ENCODE results near the gene EFCAB11. TPM values are rescaled to one million over a fixed set of nuclear protein-coding genes. Genes with fewer than 3 reads are reported as not detected.

EFCAB11 gene
- total and polyA plus RNA-seq, 3 experiments from 2014 or later, result 2.0 to 12.1 (median 9.8) TPM

GRCh38 chr14:89779707-89780106 lies 174.8 kb downstream of the EFCAB11 start:
- no peaks in the 10 kb centered on the region for H3K36me3 ChIP-seq (ENCODE audit: insufficient read depth, low read length)
- POLR2A ChIA-PET, result no interaction called here
- CTCF ChIA-PET, result no interaction called here

GRCh38 chr14:89775946-89776345 lies 178.6 kb downstream of the EFCAB11 start:
- no peaks in the 10 kb centered on the region for H3K9me3 Mint-ChIP-seq
- no peak for DNase-seq
- no peak overlapping the region for H3K4me3 Mint-ChIP-seq
- no peaks in the 10 kb centered on the region for H3K36me3 Mint-ChIP-seq
- POLR2A ChIA-PET, result no interaction called here
- H3K27me3 Mint-ChIP-seq, result no peaks in the 10 kb centered on the region
- H3K4me1 Mint-ChIP-seq, result peaks cover 17 to 24% (median 19%) of the 10 kb centered on the region in 3 donors
- Histone ChIP-seq H3K27me3 (ENCODE audit: insufficient read depth, low read length, poor library complexity, severe bottlenecking) (no peaks in the 10 kb centered on the region), H3K4me3 (ENCODE audit: low read length) (no peak overlapping the region), H3K9me3 (ENCODE audit: low read length) (no peaks in the 10 kb centered on the region), H3K36me3 (ENCODE audit: insufficient read depth, low read length) (no peaks in the 10 kb centered on the region), H3K27ac (ENCODE audit: low read depth, low read length) (no peak overlapping the region), H3K4me1 (ENCODE audit: insufficient read depth, low read length) (peaks cover 17% of the 10 kb centered on the region)
- CTCF ChIA-PET, result interaction anchor here (1.0 kb wide), 1 partner anchor 55 kb away, joined by 3 read pairs; no protein-coding TSS in a partner anchor
- no peak overlapping the region for H3K27ac Mint-ChIP-seq

More at GRCh38 chr14:89779707-89780106, 174.8 kb downstream of the EFCAB11 start:
- Mint-ChIP-seq H3K27me3 (no peaks in the 10 kb centered on the region), H3K4me1 (peaks cover 0 to 4% (median 0%) of the 10 kb centered on the region in 3 donors), H3K27ac (peak overlapping the region in 1 of 8 donors; percentile 85), H3K36me3 (no peaks in the 10 kb centered on the region), H3K9me3 (no peaks in the 10 kb centered on the region), H3K4me3 (no peak overlapping the region)
- Histone ChIP-seq H3K9me3 (ENCODE audit: low read length) (no peaks in the 10 kb centered on the region), H3K27ac (ENCODE audit: low read depth, low read length) (no peak overlapping the region), H3K4me1 (ENCODE audit: insufficient read depth, low read length) (no peaks in the 10 kb centered on the region), H3K4me3 (ENCODE audit: low read length) (no peak overlapping the region), H3K27me3 (ENCODE audit: insufficient read depth, low read length, poor library complexity, severe bottlenecking) (no peaks in the 10 kb centered on the region)
- no peak for DNase-seq

GRCh38 chr14:89775151-89775550 lies 179.4 kb downstream of the EFCAB11 start:
- Histone ChIP-seq H3K4me1 (ENCODE audit: insufficient read depth, low read length) (peaks cover 17% of the 10 kb centered on the region), H3K27me3 (ENCODE audit: insufficient read depth, low read length, poor library complexity, severe bottlenecking) (no peaks in the 10 kb centered on the region), H3K36me3 (ENCODE audit: insufficient read depth, low read length) (no peaks in the 10 kb centered on the region), H3K27ac (ENCODE audit: low read depth, low read length) (no peak overlapping the region), H3K4me3 (ENCODE audit: low read length) (no peak overlapping the region), H3K9me3 (ENCODE audit: low read length) (no peaks in the 10 kb centered on the region)
- Mint-ChIP-seq H3K36me3 (no peaks in the 10 kb centered on the region), H3K27me3 (no peaks in the 10 kb centered on the region), H3K4me3 (no peak overlapping the region), H3K27ac (no peak overlapping the region), H3K4me1 (peaks cover 17 to 29% (median 19%) of the 10 kb centered on the region in 3 donors), H3K9me3 (no peaks in the 10 kb centered on the region)
- no peak for DNase-seq
- ChIA-PET POLR2A (no interaction called here), CTCF (interaction anchor here (1.0 kb wide), 1 partner anchor 54 kb away, joined by 3 read pairs; no protein-coding TSS in a partner anchor)

- H3K27me3 Mint-ChIP-seq, result no peaks in the 10 kb centered on the region
- peaks cover 17% of the 10 kb centered on the region for H3K4me1 ChIP-seq (ENCODE audit: insufficient read depth, low read length)
- no peaks in the 10 kb centered on the region for H3K36me3 Mint-ChIP-seq
- no peaks in the 10 kb centered on the region for H3K9me3 ChIP-seq (ENCODE audit: low read length)
- H3K27me3 ChIP-seq (ENCODE audit: insufficient read depth, low read length, poor library complexity, severe bottlenecking), result no peaks in the 10 kb centered on the region
- no peaks in the 10 kb centered on the region for H3K36me3 ChIP-seq (ENCODE audit: insufficient read depth, low read length)
- H3K9me3 Mint-ChIP-seq, result no peaks in the 10 kb centered on the region
- peaks cover 17 to 29% (median 19%) of the 10 kb centered on the region in 3 donors for H3K4me1 Mint-ChIP-seq
- CTCF ChIA-PET, result interaction anchor here (0.6 to 1.6 kb wide), 3 partner anchors 32 to 53 kb away, joined by 3 to 7 read pairs (median 3); no protein-coding TSS in a partner anchor
- peak overlapping the region; percentile 65 to 84 (median 79) for H3K4me3 Mint-ChIP-seq
- peak overlapping the region; percentile 26 for H3K4me3 ChIP-seq (ENCODE audit: low read length)
- peak; percentile 35 to 75 (median 73) for DNase-seq
- H3K27ac ChIP-seq (ENCODE audit: low read depth, low read length), result no peak overlapping the region
- peak overlapping the region in 7 of 8 donors; percentile 70 to 92 (median 91) for H3K27ac Mint-ChIP-seq
- POLR2A ChIA-PET, result interaction anchor here (0.7 kb wide), 1 partner anchor 306 kb away, joined by 3 read pairs; no protein-coding TSS in a partner anchor
Measured at GRCh38 chr14:89773644-89774316, 180.8 kb downstream of the EFCAB11 start.

- no peak for DNase-seq
- Mint-ChIP-seq H3K9me3 (no peaks in the 10 kb centered on the region), H3K4me3 (peak overlapping the region in 6 of 7 donors; percentile 72 to 84 (median 80)), H3K27me3 (no peaks in the 10 kb centered on the region), H3K27ac (peak overlapping the region in 5 of 8 donors; percentile 54 to 92 (median 73)), H3K4me1 (peaks cover 17 to 29% (median 19%) of the 10 kb centered on the region in 3 donors), H3K36me3 (no peaks in the 10 kb centered on the region)
- ChIA-PET POLR2A (interaction anchor here (0.7 kb wide), 1 partner anchor 306 kb away, joined by 3 read pairs; no protein-coding TSS in a partner anchor), CTCF (interaction anchor here (1.6 kb wide), 1 partner anchor 52 kb away, joined by 7 read pairs; no protein-coding TSS in a partner anchor)
- Histone ChIP-seq H3K9me3 (ENCODE audit: low read length) (no peaks in the 10 kb centered on the region), H3K36me3 (ENCODE audit: insufficient read depth, low read length) (no peaks in the 10 kb centered on the region), H3K4me3 (ENCODE audit: low read length) (peak overlapping the region; percentile 26), H3K27ac (ENCODE audit: low read depth, low read length) (no peak overlapping the region), H3K4me1 (ENCODE audit: insufficient read depth, low read length) (peaks cover 17% of the 10 kb centered on the region), H3K27me3 (ENCODE audit: insufficient read depth, low read length, poor library complexity, severe bottlenecking) (no peaks in the 10 kb centered on the region)
Measured at GRCh38 chr14:89773151-89773550, 181.4 kb downstream of the EFCAB11 start.

GRCh38 chr14:89771251-89771650 lies 183.3 kb downstream of the EFCAB11 start:
- H3K4me1 ChIP-seq (ENCODE audit: insufficient read depth, low read length), result peaks cover 32% of the 10 kb centered on the region
- no peak overlapping the region for H3K27ac ChIP-seq (ENCODE audit: low read depth, low read length)
- Mint-ChIP-seq H3K36me3 (no peaks in the 10 kb centered on the region), H3K27me3 (no peaks in the 10 kb centered on the region), H3K9me3 (no peaks in the 10 kb centered on the region), H3K4me1 (peaks cover 32 to 47% (median 36%) of the 10 kb centered on the region in 3 donors), H3K27ac (peak overlapping the region in 1 of 8 donors; percentile 18), H3K4me3 (no peak overlapping the region)
- no peaks in the 10 kb centered on the region for H3K27me3 ChIP-seq (ENCODE audit: insufficient read depth, low read length, poor library complexity, severe bottlenecking)
- ChIA-PET POLR2A (no interaction called here), CTCF (no interaction called here)
- no peak for DNase-seq
- no peaks in the 10 kb centered on the region for H3K9me3 ChIP-seq (ENCODE audit: low read length)
- H3K4me3 ChIP-seq (ENCODE audit: low read length), result no peak overlapping the region
- no peaks in the 10 kb centered on the region for H3K36me3 ChIP-seq (ENCODE audit: insufficient read depth, low read length)

GRCh38 chr14:89767861-89768268 lies 186.7 kb downstream of the EFCAB11 start:
- ChIA-PET POLR2A (no interaction called here), CTCF (interaction anchor here (0.9 to 2.9 kb wide), 2 partner anchors 47 to 590 kb away, joined by 6 to 16 read pairs; no protein-coding TSS in a partner anchor)
- DNase-seq, result peak; percentile 27 to 75 (median 63)
- Mint-ChIP-seq H3K4me3 (peak overlapping the region in 5 of 7 donors; percentile 1 to 68 (median 36)), H3K4me1 (peaks cover 33 to 53% (median 34%) of the 10 kb centered on the region in 3 donors), H3K27ac (peak overlapping the region; percentile 3 to 92 (median 76)), H3K27me3 (no peaks in the 10 kb centered on the region), H3K36me3 (no peaks in the 10 kb centered on the region), H3K9me3 (no peaks in the 10 kb centered on the region)
- no peak overlapping the region for H3K27ac ChIP-seq (ENCODE audit: low read depth, low read length)
- no peaks in the 10 kb centered on the region for H3K36me3 ChIP-seq (ENCODE audit: insufficient read depth, low read length)
- H3K27me3 ChIP-seq (ENCODE audit: insufficient read depth, low read length, poor library complexity, severe bottlenecking), result no peaks in the 10 kb centered on the region
- H3K4me3 ChIP-seq (ENCODE audit: low read length), result no peak overlapping the region
- H3K9me3 ChIP-seq (ENCODE audit: low read length), result no peaks in the 10 kb centered on the region
- H3K4me1 ChIP-seq (ENCODE audit: insufficient read depth, low read length), result peaks cover 25% of the 10 kb centered on the region

GRCh38 chr14:89767131-89767530 lies 187.4 kb downstream of the EFCAB11 start:
- no peaks in the 10 kb centered on the region for H3K9me3 ChIP-seq (ENCODE audit: low read length)
- no peak for DNase-seq
- Mint-ChIP-seq H3K27ac (peak overlapping the region; percentile 3 to 92 (median 76)), H3K4me3 (peak overlapping the region in 3 of 7 donors; percentile 25 to 49 (median 36)), H3K9me3 (no peaks in the 10 kb centered on the region), H3K4me1 (peaks cover 32 to 50% (median 32%) of the 10 kb centered on the region in 3 donors), H3K27me3 (no peaks in the 10 kb centered on the region), H3K36me3 (no peaks in the 10 kb centered on the region)
- peaks cover 25% of the 10 kb centered on the region for H3K4me1 ChIP-seq (ENCODE audit: insufficient read depth, low read length)
- H3K27me3 ChIP-seq (ENCODE audit: insufficient read depth, low read length, poor library complexity, severe bottlenecking), result no peaks in the 10 kb centered on the region
- POLR2A ChIA-PET, result no interaction called here
- H3K4me3 ChIP-seq (ENCODE audit: low read length), result no peak overlapping the region
- H3K27ac ChIP-seq (ENCODE audit: low read depth, low read length), result no peak overlapping the region
- no peaks in the 10 kb centered on the region for H3K36me3 ChIP-seq (ENCODE audit: insufficient read depth, low read length)
- CTCF ChIA-PET, result interaction anchor here (0.9 to 2.9 kb wide), 4 partner anchors 46 to 725 kb away, joined by 4 to 16 read pairs (median 6); no protein-coding TSS in a partner anchor
